K562 (cell line): ENCODE data around the gene ZBTB24. TPM values are rescaled to one million over a fixed set of nuclear protein-coding genes. Genes with fewer than 3 reads are reported as not detected.

Experiments used
- CEBPB ChIP-seq: fragments of 450-650 bp; IDR thresholded peaks from 2 replicates; pipeline ENCODE4 v1.6.1; 2016; ENCODE audit warnings: missing genetic modification characterization, missing compliant biosample characterization
- FOXP1 ChIP-seq: sonication (generic); formaldehyde crosslinking; IDR thresholded peaks from 2 replicates; pipeline ENCODE4 v1.8.0; 2022; ENCODE audit warnings: mild to moderate bottlenecking, missing genetic modification reagents
- LCOR ChIP-seq: sonication (generic); formaldehyde crosslinking; IDR thresholded peaks from 2 replicates; pipeline ENCODE4 v1.8.0; 2022; ENCODE audit warnings: mild to moderate bottlenecking, missing genetic modification reagents
- MBD2 ChIP-seq: sonication (generic); IDR thresholded peaks from 2 replicates; pipeline ENCODE4 v1.6.1; 2016; ENCODE audit warnings: low read depth, borderline replicate concordance
- NR0B1 ChIP-seq: fragments of 450-650 bp; IDR thresholded peaks from one replicate; pipeline ENCODE4 v1.6.1; 2018; ENCODE audit warnings: mild to moderate bottlenecking, moderate library complexity; ENCODE audit not compliant: partially characterized antibody
- NR4A1 ChIP-seq, 2 experiments: fragments of 250-450 bp in 1 of 2; fragments of 450-650 bp in 1 of 2; sonication (Bioruptor Pico) in 1 of 2; IDR thresholded peaks; 2 replicates each; pipeline versions ENCODE4 v1.4.0 to v1.6.1; 2016 to 2020; ENCODE audit warnings: mild to moderate bottlenecking in 2 of 2, missing compliant biosample characterization in 1 of 2, missing genetic modification characterization in 1 of 2, moderate library complexity in 1 of 2
- SIRT6 ChIP-seq: IDR thresholded peaks from one replicate; pipeline ENCODE4 v1.6.1; 2012; ENCODE audit warnings: low read depth, mild to moderate bottlenecking, control low read depth, inconsistent platforms, low read length, moderate library complexity
- TFAP4 ChIP-seq: sonication (generic); formaldehyde crosslinking; IDR thresholded peaks from 2 replicates; pipeline ENCODE4 v1.8.0; 2022; ENCODE audit warnings: missing genetic modification reagents, mild to moderate bottlenecking, moderate library complexity, borderline replicate concordance
- ZNF407 ChIP-seq: fragments of 450-650 bp; IDR thresholded peaks from 2 replicates; pipeline ENCODE4 v1.6.1; 2016; ENCODE audit warnings: low read depth
- ZNF609 ChIP-seq: sonication (generic); formaldehyde crosslinking; IDR thresholded peaks from 2 replicates; pipeline ENCODE4 v1.8.1; 2023; ENCODE audit warnings: missing genetic modification reagents, mild to moderate bottlenecking, borderline replicate concordance
- polyA plus RNA-seq, 8 experiments: library from polyadenylated mRNA; depleted of rRNA in 4 of 8; stranded (reverse) in 5 of 8; unstranded in 3 of 8; fragments of >200 nt; fragmentation: Nextera tagmentation in 2 of 8; fragmentation: Illumina TruSeq in 1 of 8; extraction: Ambion mirVana in 2 of 8; extraction: Trizol in 1 of 8; gene quantifications; 2 replicates each; pipeline versions ENCODE4 v1.2.1 to v1.2.3, GENCODE V29; 2011 to 2014; ENCODE audit warnings: inconsistent platforms in 1 of 8, missing spikeins in 1 of 8
- total RNA-seq, 7 experiments: library from RNA; depleted of rRNA in 6 of 7; stranded (reverse); fragments of >200 nt in 6 of 7; fragmentation: Illumina TruSeq in 2 of 7; extraction: Trizol in 2 of 7; gene quantifications; 2 replicates each; pipeline versions ENCODE4 v1.2.1 to v1.2.3, GENCODE V29; 2011 to 2021; ENCODE audit warnings: low replicate concordance in 1 of 7

ZBTB24 gene
- total and polyA plus RNA-seq, 9 of the 15 experiments (the other 6 are each of a cell fraction or from before 2014, with no cell fraction given), result 2.0 to 16.7 (median 8.3) TPM

- TF ChIP-seq ZNF609 (CRISPR knock-in tag) (no peak), FOXP1 (CRISPR knock-in tag) (peak; percentile 78; the same call in 1 of the 2 replicates), ZNF407 (no peak), SIRT6 (no peak), LCOR (no peak; the same call in 1 of the 2 replicates), NR4A1 (CRISPR knock-in tag; IDR thresholded peaks at IDR 0.05) (peak; percentile 87; the same call in 1 of the 2 replicates), NR4A1 (tag; IDR thresholded peaks at IDR 0.05) (peak; percentile 21; the same call in 1 of the 2 replicates), MBD2 (no peak), CEBPB (tag) (no peak), TFAP4 (CRISPR knock-in tag) (peak; percentile 46; the same call in 1 of the 2 replicates), NR0B1 (no peak)
These were observed 42.5 kb downstream of the ZBTB24 start, which contains the start of the genes PPIL6 and SMPD2 (continued) for GRCh38 chr6:109440331-109441068.
